Body of pancreas (tissue), 4 donors: ENCODE results near the gene PER2. TPM values are rescaled to one million over a fixed set of nuclear protein-coding genes. Genes with fewer than 3 reads are reported as not detected.

Source experiments
- ATAC-seq: fragments of 150-250 bp; one replicate; pipeline ENCODE4 v1.9.1; 2016
- DNase-seq, 4 donors: peaks; one replicate each; pipeline ENCODE4 v3.0.0-alpha.2; 2019
- H3K27ac ChIP-seq, 4 donors: fragments of 200-600 bp; sonication (generic); 1 replicate in 3 of 4; 2 replicates in 1 of 4; pipeline versions ENCODE4 v1.5.1 to v1.6.1; 2016 to 2019; ENCODE audit warnings: mild to moderate bottlenecking in 1 of 4, mixed read lengths in 1 of 4, moderate library complexity in 1 of 4
- H3K27me3 ChIP-seq, 2 donors: fragments of 200-600 bp; sonication (generic); one replicate each; pipeline ENCODE4 v1.6.0; 2016; ENCODE audit warnings: mild to moderate bottlenecking in 1 of 2
- H3K36me3 ChIP-seq, 2 donors: fragments of 200-600 bp; sonication (generic); replicated peaks in 1 of 2; 2 replicates each; pipeline ENCODE4 v1.5.1; 2016; ENCODE audit warnings: low read depth in 2 of 2; ENCODE audit not compliant: insufficient read depth in 1 of 2
- H3K4me1 ChIP-seq: fragments of 200-600 bp; sonication (generic); one replicate; pipeline ENCODE4 v1.6.0; 2016
- H3K4me3 ChIP-seq, 2 donors: fragments of 200-600 bp; sonication (generic); 1 replicate in 1 of 2; 2 replicates in 1 of 2; pipeline ENCODE4 v1.5.1; 2016 to 2019
- H3K9me3 ChIP-seq, 3 donors: fragments of 200-600 bp; sonication (generic); 1 replicate in 2 of 3; 2 replicates in 1 of 3; pipeline ENCODE4 v1.5.1; 2016
- POLR2A ChIP-seq, 3 donors: fragments of 450-650 bp; IDR thresholded peaks; one replicate each; pipeline ENCODE4 v1.6.1; 2016; ENCODE audit warnings: antibody characterized with exemption in 3 of 3, mild to moderate bottlenecking in 2 of 3
- WGBS, 2 donors: methylation state at CpG; one replicate each; pipeline ENCODE4 v1.1.5; 2017; 5-methylcytosine and 5-hydroxymethylcytosine counted together
- intact Hi-C: fragments of 100-400 bp; cut with DNase I; formaldehyde crosslinking; loops from one replicate; pipeline ENCODE4 v1.15.1; 2023
- total RNA-seq, 2 donors: library from RNA; depleted of rRNA; stranded (reverse); fragments of >200 nt; gene quantifications; one replicate each; pipeline ENCODE4 v1.1.0, GENCODE V29; 2016
- TF ChIP-seq, protein P1 (sequence below), 7 experiments: fragments of 450-650 bp in 4 of 7; fragments of 200-600 bp in 3 of 7; sonication (generic) in 3 of 7; IDR thresholded peaks; one replicate each; pipeline ENCODE4 v1.5.1; 2016 to 2019; ENCODE audit warnings: antibody characterized with exemption in 7 of 7

Gene PER2
- total RNA-seq, 2 donors from 2014 or later: 10.9 to 21.8 TPM

DNA sequence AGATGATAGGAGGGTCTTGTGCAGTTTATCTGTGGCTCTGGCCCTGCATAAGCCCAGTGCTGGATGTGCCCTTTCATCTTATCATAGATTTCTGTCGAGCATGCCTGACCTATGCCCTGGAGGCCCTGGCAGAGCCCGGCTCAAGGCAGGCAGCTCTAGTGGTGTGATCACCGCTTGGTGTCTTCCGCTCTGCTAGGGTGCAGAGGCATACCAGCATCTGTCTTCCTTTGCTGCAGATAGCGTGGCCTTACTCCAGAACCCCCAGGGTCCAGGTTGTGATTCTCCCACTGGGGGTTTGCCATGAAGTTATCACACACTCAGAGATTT is 18.2 kb upstream of the PER2 start:
- peaks cover 16% of the 10 kb centered on the region for H3K4me1 ChIP-seq
- no peak overlapping the region for H3K4me3 ChIP-seq
- TF ChIP-seq, protein P1, sequence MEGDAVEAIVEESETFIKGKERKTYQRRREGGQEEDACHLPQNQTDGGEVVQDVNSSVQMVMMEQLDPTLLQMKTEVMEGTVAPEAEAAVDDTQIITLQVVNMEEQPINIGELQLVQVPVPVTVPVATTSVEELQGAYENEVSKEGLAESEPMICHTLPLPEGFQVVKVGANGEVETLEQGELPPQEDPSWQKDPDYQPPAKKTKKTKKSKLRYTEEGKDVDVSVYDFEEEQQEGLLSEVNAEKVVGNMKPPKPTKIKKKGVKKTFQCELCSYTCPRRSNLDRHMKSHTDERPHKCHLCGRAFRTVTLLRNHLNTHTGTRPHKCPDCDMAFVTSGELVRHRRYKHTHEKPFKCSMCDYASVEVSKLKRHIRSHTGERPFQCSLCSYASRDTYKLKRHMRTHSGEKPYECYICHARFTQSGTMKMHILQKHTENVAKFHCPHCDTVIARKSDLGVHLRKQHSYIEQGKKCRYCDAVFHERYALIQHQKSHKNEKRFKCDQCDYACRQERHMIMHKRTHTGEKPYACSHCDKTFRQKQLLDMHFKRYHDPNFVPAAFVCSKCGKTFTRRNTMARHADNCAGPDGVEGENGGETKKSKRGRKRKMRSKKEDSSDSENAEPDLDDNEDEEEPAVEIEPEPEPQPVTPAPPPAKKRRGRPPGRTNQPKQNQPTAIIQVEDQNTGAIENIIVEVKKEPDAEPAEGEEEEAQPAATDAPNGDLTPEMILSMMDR (IDR thresholded peaks at IDR 0.05): no peak
- TF ChIP-seq POLR2A (IDR thresholded peaks at IDR 0.05): no peak
- H3K36me3 ChIP-seq: no peaks in the 10 kb centered on the region
- intact Hi-C loops: no loop called here
- DNase-seq (no peak), ATAC-seq (no peak)
- H3K9me3 ChIP-seq: no peaks in the 10 kb centered on the region
- 61 to 94% methylated on average over 4 to 5 of the region's 5 CpGs for WGBS, 2 donors
- H3K27me3 ChIP-seq: no peaks in the 10 kb centered on the region
- no peak overlapping the region for H3K27ac ChIP-seq

GRCh38 chr2:238305965-238306671 is 17.7 kb upstream of the PER2 start:
- intact Hi-C loops: no loop called here
- H3K36me3 ChIP-seq: no peaks in the 10 kb centered on the region
- 40 to 58% methylated on average over 11 of the region's 11 CpGs for WGBS, 2 donors
- peak overlapping the region in 1 of 4 donors; percentile 10 for H3K27ac ChIP-seq
- no peaks in the 10 kb centered on the region for H3K27me3 ChIP-seq
- TF ChIP-seq POLR2A (IDR thresholded peaks at IDR 0.05): no peak
- TF ChIP-seq, protein P1 (IDR thresholded peaks at IDR 0.05): no peak
- DNase-seq: peak in 2 of 4 donors; percentile 24 to 56
- H3K4me1 ChIP-seq: peaks cover 17% of the 10 kb centered on the region
- H3K9me3 ChIP-seq: no peaks in the 10 kb centered on the region
- ATAC-seq: peak; percentile 82
- no peak overlapping the region for H3K4me3 ChIP-seq

DNA sequence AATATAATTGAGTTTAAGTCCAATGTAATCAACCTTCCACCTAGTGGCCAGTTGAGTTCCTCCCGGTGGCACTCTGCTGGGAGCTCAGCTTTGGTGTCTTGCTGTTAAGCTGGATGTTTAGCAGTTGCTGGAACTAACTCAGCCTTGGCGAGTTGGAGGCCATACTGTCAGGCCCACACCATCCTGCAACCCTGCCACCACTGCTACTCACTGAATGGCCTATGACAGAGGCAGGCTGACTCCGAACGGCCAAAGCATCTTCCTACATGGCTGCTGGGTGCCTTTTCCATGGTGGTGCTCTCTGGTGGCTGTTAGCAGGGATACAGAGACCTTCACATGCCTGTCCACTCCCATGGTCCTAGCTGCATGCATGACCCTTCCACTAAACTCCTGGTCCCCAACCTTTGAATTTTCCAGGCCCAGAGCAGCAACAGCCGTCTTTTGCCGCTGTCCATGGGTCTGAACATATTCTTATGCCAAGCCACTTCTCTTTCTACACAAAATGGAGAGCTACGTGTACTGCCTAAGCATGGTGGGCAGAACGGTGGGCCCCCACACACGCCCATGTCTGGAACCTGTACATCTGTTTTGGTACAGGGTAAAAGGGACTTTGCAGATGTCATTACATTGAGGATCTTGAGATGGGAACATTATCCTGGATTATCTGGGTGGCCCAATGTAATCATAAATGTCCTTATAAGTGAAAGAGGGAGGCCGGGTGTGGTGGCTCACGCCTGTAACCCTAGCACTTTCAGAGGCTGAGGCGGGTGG is 16.9 kb upstream of the PER2 start:
- H3K27me3 ChIP-seq: no peaks in the 10 kb centered on the region
- H3K36me3 ChIP-seq: no peaks in the 10 kb centered on the region
- H3K4me1 ChIP-seq: peaks cover 26% of the 10 kb centered on the region
- no peak overlapping the region for H3K4me3 ChIP-seq
- H3K9me3 ChIP-seq: no peaks in the 10 kb centered on the region
- DNase-seq: peak in 1 of 4 donors; percentile 9
- WGBS, 2 donors: 75 to 79% methylated on average over 11 to 12 of the region's 12 CpGs
- H3K27ac ChIP-seq: no peak overlapping the region
- no peak for TF ChIP-seq POLR2A (IDR thresholded peaks at IDR 0.05)
- TF ChIP-seq, protein P1 (IDR thresholded peaks at IDR 0.05): peak in 3 of 7 experiments; percentile 11 to 29 (median 27)
- no peak for ATAC-seq
- intact Hi-C loops: no loop called here

DNA sequence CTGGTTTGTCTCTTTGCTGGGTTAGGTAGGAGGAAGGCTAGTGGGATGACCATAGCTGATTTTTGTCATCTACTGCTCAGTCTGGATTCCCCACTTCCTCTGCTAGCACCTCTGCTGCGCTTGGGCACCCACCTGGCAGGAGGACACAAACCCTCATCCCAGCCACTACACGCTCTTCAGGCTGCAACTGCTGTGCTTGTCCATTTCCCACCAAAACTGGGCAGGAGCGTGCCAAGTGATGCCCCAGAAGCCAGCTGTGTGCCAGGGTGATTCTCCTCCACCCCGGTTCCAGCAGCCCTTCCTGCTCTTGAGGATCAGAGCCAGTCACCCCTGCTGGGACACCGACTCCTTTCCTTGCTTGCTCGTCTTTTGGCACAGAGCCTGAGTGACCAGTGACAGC is 15.7 kb upstream of the PER2 start:
- TF ChIP-seq, protein P1 (IDR thresholded peaks at IDR 0.05): no peak
- no peak for TF ChIP-seq POLR2A (IDR thresholded peaks at IDR 0.05)
- H3K4me1 ChIP-seq: peaks cover 36% of the 10 kb centered on the region
- intact Hi-C loops: no loop called here
- H3K27ac ChIP-seq: no peak overlapping the region
- H3K36me3 ChIP-seq: no peaks in the 10 kb centered on the region
- 88 to 96% methylated on average over 6 of the region's 6 CpGs for WGBS, 2 donors
- DNase-seq: peak in 1 of 4 donors; percentile 9
- no peaks in the 10 kb centered on the region for H3K27me3 ChIP-seq
- no peak overlapping the region for H3K4me3 ChIP-seq
- no peak for ATAC-seq
- H3K9me3 ChIP-seq: no peaks in the 10 kb centered on the region
